SK-N-SH (cell line): ENCODE measurements around the gene SPTLC1. TPM values are rescaled to one million over a fixed set of nuclear protein-coding genes. Genes with fewer than 3 reads are reported as not detected.

Experiments
- CTCF ChIA-PET: fragments of 300-600, 350-600 bp; formaldehyde crosslinking; extraction: SDS; loops from one replicate; lab custom pipeline; 2021; lab: Yijun Ruan, JAX
- POLR2A ChIA-PET: fragments of 350-600 bp; sonication (Branson Sonifier 250); formaldehyde crosslinking; extraction: SDS; loops from one replicate; lab custom pipeline; 2020; ENCODE audit warnings: antibody characterized with exemption, inconsistent platforms; lab: Yijun Ruan, JAX
- DNase-seq: peaks from one replicate; pipeline ENCODE4 v3.0.0; 2012
- H2AFZ ChIP-seq: fragments of 200-600 bp; sonication (generic); 2 replicates; pipeline ENCODE4 v1.8.1; 2016; ENCODE audit warnings: antibody characterized with exemption, mild to moderate bottlenecking, low read depth
- H3F3A ChIP-seq: fragments of 200-600 bp; sonication (generic); replicated peaks from 2 replicates; pipeline ENCODE3; 2016; ENCODE audit warnings: antibody characterized with exemption, mild to moderate bottlenecking; ENCODE audit not compliant: insufficient read depth
- H3K27ac ChIP-seq, 2 experiments: fragments of 200-500 bp in 1 of 2; fragments of 200-600 bp in 1 of 2; sonication (Bioruptor generic) in 1 of 2; sonication (generic), shearing (Covaris generic) in 1 of 2; 2 replicates each; pipeline versions ENCODE4 v1.5.1 to v1.6.1; 2014 to 2016; ENCODE audit warnings: low read depth in 2 of 2, inconsistent platforms in 1 of 2, low read length in 1 of 2, mild to moderate bottlenecking in 1 of 2, mixed read lengths in 1 of 2
- H3K27me3 ChIP-seq: fragments of 200-600 bp; sonication (generic), shearing (Covaris generic); 2 replicates; pipeline ENCODE4 v1.6.1; 2016; ENCODE audit warnings: mixed run types; ENCODE audit not compliant: insufficient read depth
- H3K36me3 ChIP-seq, 2 experiments: fragments of 200-500 bp in 1 of 2; fragments of 200-600 bp in 1 of 2; sonication (Bioruptor generic) in 1 of 2; sonication (generic) in 1 of 2; replicated peaks in 1 of 2; 2 replicates each; pipeline versions ENCODE3 to v1.5.1; 2014 to 2016; ENCODE audit warnings: low read length in 1 of 2, mild to moderate bottlenecking in 1 of 2; ENCODE audit not compliant: insufficient read depth in 2 of 2, control insufficient read depth in 1 of 2
- H3K4me1 ChIP-seq, 2 experiments: fragments of 200-500 bp in 1 of 2; fragments of 200-600 bp in 1 of 2; sonication (Bioruptor generic) in 1 of 2; sonication (generic), shearing (Covaris generic) in 1 of 2; 2 replicates each; pipeline versions ENCODE4 v1.5.1 to v1.6.1; 2014 to 2016; ENCODE audit warnings: low read depth in 1 of 2, low read length in 1 of 2, mixed run types in 1 of 2; ENCODE audit not compliant: insufficient read depth in 2 of 2, control insufficient read depth in 1 of 2
- H3K4me2 ChIP-seq: fragments of 200-600 bp; sonication (generic), shearing (Covaris generic); 2 replicates; pipeline ENCODE4 v1.6.1; 2017; ENCODE audit warnings: mixed run types
- H3K4me3 ChIP-seq, 2 experiments: fragments of 200-500 bp in 1 of 2; fragments of 200-600 bp in 1 of 2; sonication (Bioruptor generic) in 1 of 2; sonication (generic), shearing (Covaris generic) in 1 of 2; 2 replicates each; pipeline versions ENCODE4 v1.5.1 to v1.8.1; 2014 to 2016; ENCODE audit warnings: low read depth in 2 of 2, inconsistent platforms in 1 of 2, low read length in 1 of 2, mild to moderate bottlenecking in 1 of 2, mixed read lengths in 1 of 2, moderate library complexity in 1 of 2
- H3K79me2 ChIP-seq: fragments of 200-600 bp; sonication (generic); 2 replicates; pipeline ENCODE4 v1.8.1; 2017; ENCODE audit warnings: mild to moderate bottlenecking; ENCODE audit not compliant: insufficient read depth
- H3K9ac ChIP-seq: fragments of 200-600 bp; sonication (generic); 2 replicates; pipeline ENCODE4 v1.6.1; 2017; ENCODE audit warnings: mixed run types
- H3K9me2 ChIP-seq: fragments of 200-600 bp; sonication (generic); 2 replicates; pipeline ENCODE4 v1.6.1; 2017; ENCODE audit warnings: mixed run types
- H3K9me3 ChIP-seq: fragments of 200-600 bp; sonication (generic); 2 replicates; pipeline ENCODE4 v1.6.1; 2017; ENCODE audit warnings: mixed run types, mild to moderate bottlenecking, moderate library complexity
- H4K20me1 ChIP-seq: fragments of 200-600 bp; sonication (generic); 2 replicates; pipeline ENCODE4 v1.6.1; 2017; ENCODE audit warnings: mild to moderate bottlenecking, mixed run types; ENCODE audit not compliant: insufficient read depth
- CHD2 ChIP-seq: fragments of 150-350 bp; IDR thresholded peaks from 2 replicates; pipeline ENCODE4 v1.6.1; 2018; ENCODE audit warnings: low read length; ENCODE audit not compliant: partially characterized antibody
- FOSL2 ChIP-seq: IDR thresholded peaks from 2 replicates; pipeline ENCODE4 v1.4.0; 2012; ENCODE audit warnings: low read depth, mild to moderate bottlenecking, moderate library complexity, borderline replicate concordance
- FOXJ3 ChIP-seq: sonication (generic); formaldehyde crosslinking; IDR thresholded peaks from 2 replicates; pipeline ENCODE4 v1.5.1; 2020; ENCODE audit warnings: mild to moderate bottlenecking, missing genetic modification reagents
- FOXM1 ChIP-seq: IDR thresholded peaks from 2 replicates; pipeline ENCODE4 v1.4.0; 2012; ENCODE audit warnings: low read depth, mild to moderate bottlenecking
- GATA2 ChIP-seq: sonication (generic); formaldehyde crosslinking; IDR thresholded peaks from 2 replicates; pipeline ENCODE4 v1.5.0; 2020; ENCODE audit warnings: mild to moderate bottlenecking, missing genetic modification reagents
- MXI1 ChIP-seq: IDR thresholded peaks from 2 replicates; pipeline ENCODE4 v1.6.1; 2012; ENCODE audit warnings: mild to moderate bottlenecking, low read depth, low read length, improper control_type of control experiment
- RFX5 ChIP-seq: IDR thresholded peaks from 2 replicates; pipeline ENCODE4 v1.6.1; 2012; ENCODE audit warnings: mild to moderate bottlenecking, improper control_type of control experiment, low read length
- SIN3A ChIP-seq: IDR thresholded peaks from 2 replicates; pipeline ENCODE4 v1.6.1; 2012; ENCODE audit warnings: low read depth, mild to moderate bottlenecking, low read length, moderate library complexity, borderline replicate concordance
- TAF1 ChIP-seq: IDR thresholded peaks from 2 replicates; pipeline ENCODE4 v1.6.1; 2012; ENCODE audit warnings: low read depth, mild to moderate bottlenecking, low read length, moderate library complexity, borderline replicate concordance
- TCF12 ChIP-seq: IDR thresholded peaks from 2 replicates; pipeline ENCODE4 v1.4.0; 2012
- TEAD4 ChIP-seq: IDR thresholded peaks from 2 replicates; pipeline ENCODE4 v1.4.0; 2012; ENCODE audit warnings: mild to moderate bottlenecking, borderline replicate concordance; ENCODE audit not compliant: insufficient read depth
- YY1 ChIP-seq: IDR thresholded peaks from 2 replicates; pipeline ENCODE4 v1.4.0; 2012; ENCODE audit warnings: low read depth, mild to moderate bottlenecking
- whole genome bisulfite sequencing: methylation state at CpG from one replicate; pipeline ENCODE4 v1.1.6; 2017; ENCODE audit warnings: low lambda C conversion rate; 5-methylcytosine and 5-hydroxymethylcytosine counted together
- polyA plus RNA-seq, 3 experiments: library from polyadenylated mRNA; depleted of rRNA; stranded (reverse); fragments of >200 nt; gene quantifications; 2 replicates each; pipeline ENCODE4 v1.2.3, GENCODE V29; 2012
- TF ChIP-seq, protein P1 (sequence below): IDR thresholded peaks from 2 replicates; pipeline ENCODE4 v1.4.0; 2012; ENCODE audit warnings: low read depth
- TF ChIP-seq, protein P2 (sequence below): fragments of 150-350 bp; IDR thresholded peaks from 2 replicates; pipeline ENCODE4 v1.6.1; 2017; ENCODE audit warnings: antibody characterized with exemption, low read length, low read depth, borderline replicate concordance
- TF ChIP-seq, protein P3 (sequence below): IDR thresholded peaks from 2 replicates; pipeline ENCODE4 v1.4.0; 2012; ENCODE audit warnings: low read depth, borderline replicate concordance
- TF ChIP-seq, protein P4 (sequence below): fragments of 200-600 bp; sonication (generic); IDR thresholded peaks from 2 replicates; pipeline ENCODE4 v1.6.1; 2017; ENCODE audit warnings: antibody characterized with exemption, mild to moderate bottlenecking, moderate library complexity

SPTLC1 gene
- polyA plus RNA-seq, 1 of the 3 experiments (the other 2 are of a cell fraction), result 53.9 TPM

DNA sequence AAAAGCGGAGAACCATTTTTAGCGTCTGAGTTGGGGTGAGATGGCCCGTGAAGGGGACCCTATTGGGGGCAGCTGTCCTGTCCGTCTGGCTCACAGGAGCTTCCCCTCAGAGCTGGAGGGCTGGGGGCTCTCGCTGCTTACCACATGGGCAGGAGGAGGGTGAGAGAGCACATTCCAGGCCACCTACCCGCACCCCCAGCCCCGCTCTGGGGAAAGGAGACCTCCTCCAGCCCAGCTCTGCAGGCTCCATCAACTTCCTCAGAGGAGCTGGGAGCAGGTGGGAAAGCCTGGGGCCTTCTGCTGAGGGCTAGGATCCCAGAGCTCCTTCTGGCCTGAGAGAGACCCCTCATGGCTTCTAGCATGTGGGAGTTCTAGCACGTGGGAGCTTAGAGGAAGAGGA, 27.1 kb upstream of the SPTLC1 start:
- no peak overlapping the region for H3K4me2 ChIP-seq

More for the DNA sequence above, 27.1 kb upstream of the SPTLC1 start:
- no peaks in the 10 kb centered on the region for H3K79me2 ChIP-seq
- no peak overlapping the region for H3K9ac ChIP-seq
- H3K27me3 ChIP-seq, result no peaks in the 10 kb centered on the region
- H3K27ac ChIP-seq, result no peak overlapping the region
- 84% methylated on average over 6 of the region's 8 CpGs for WGBS
- no peaks in the 10 kb centered on the region for H3F3A ChIP-seq
- H3K9me3 ChIP-seq, result no peaks in the 10 kb centered on the region
- no peak overlapping the region for H3K4me3 ChIP-seq
- CTCF ChIA-PET, result interaction anchor here (1.3 to 3.0 kb wide), 4 partner anchors 8 to 304 kb away, joined by 3 to 13 read pairs (median 6); no protein-coding TSS in a partner anchor
- DNase-seq, result no peak
- POLR2A ChIA-PET, result no interaction called here
- H2AFZ ChIP-seq, result no peak overlapping the region
- H3K9me2 ChIP-seq, result no peaks in the 10 kb centered on the region
- no peaks in the 10 kb centered on the region for H3K36me3 ChIP-seq
- H3K4me1 ChIP-seq, result peaks cover 6 to 18% of the 10 kb centered on the region in 2 experiments; a peak in 2 of 4 replicates
- H4K20me1 ChIP-seq, result no peaks in the 10 kb centered on the region
- TF ChIP-seq, protein P1, sequence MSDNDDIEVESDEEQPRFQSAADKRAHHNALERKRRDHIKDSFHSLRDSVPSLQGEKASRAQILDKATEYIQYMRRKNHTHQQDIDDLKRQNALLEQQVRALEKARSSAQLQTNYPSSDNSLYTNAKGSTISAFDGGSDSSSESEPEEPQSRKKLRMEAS, result no peak
- TF ChIP-seq RFX5 (no peak), GATA2 (no peak), TEAD4 (no peak), YY1 (no peak), FOSL2 (no peak), TAF1 (no peak), FOXM1 (no peak), SIN3A (no peak), TCF12 (no peak), FOXJ3 (CRISPR knock-in tag) (no peak), CHD2 (no peak), MXI1 (no peak)
- TF ChIP-seq, protein P2, sequence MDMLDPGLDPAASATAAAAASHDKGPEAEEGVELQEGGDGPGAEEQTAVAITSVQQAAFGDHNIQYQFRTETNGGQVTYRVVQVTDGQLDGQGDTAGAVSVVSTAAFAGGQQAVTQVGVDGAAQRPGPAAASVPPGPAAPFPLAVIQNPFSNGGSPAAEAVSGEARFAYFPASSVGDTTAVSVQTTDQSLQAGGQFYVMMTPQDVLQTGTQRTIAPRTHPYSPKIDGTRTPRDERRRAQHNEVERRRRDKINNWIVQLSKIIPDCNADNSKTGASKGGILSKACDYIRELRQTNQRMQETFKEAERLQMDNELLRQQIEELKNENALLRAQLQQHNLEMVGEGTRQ, result no peak
- TF ChIP-seq, protein P3, sequence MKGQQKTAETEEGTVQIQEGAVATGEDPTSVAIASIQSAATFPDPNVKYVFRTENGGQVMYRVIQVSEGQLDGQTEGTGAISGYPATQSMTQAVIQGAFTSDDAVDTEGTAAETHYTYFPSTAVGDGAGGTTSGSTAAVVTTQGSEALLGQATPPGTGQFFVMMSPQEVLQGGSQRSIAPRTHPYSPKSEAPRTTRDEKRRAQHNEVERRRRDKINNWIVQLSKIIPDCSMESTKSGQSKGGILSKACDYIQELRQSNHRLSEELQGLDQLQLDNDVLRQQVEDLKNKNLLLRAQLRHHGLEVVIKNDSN, result no peak
- TF ChIP-seq, protein P4, sequence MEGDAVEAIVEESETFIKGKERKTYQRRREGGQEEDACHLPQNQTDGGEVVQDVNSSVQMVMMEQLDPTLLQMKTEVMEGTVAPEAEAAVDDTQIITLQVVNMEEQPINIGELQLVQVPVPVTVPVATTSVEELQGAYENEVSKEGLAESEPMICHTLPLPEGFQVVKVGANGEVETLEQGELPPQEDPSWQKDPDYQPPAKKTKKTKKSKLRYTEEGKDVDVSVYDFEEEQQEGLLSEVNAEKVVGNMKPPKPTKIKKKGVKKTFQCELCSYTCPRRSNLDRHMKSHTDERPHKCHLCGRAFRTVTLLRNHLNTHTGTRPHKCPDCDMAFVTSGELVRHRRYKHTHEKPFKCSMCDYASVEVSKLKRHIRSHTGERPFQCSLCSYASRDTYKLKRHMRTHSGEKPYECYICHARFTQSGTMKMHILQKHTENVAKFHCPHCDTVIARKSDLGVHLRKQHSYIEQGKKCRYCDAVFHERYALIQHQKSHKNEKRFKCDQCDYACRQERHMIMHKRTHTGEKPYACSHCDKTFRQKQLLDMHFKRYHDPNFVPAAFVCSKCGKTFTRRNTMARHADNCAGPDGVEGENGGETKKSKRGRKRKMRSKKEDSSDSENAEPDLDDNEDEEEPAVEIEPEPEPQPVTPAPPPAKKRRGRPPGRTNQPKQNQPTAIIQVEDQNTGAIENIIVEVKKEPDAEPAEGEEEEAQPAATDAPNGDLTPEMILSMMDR, result no peak
